Fibroblast of the aortic adventitia (primary cell): ENCODE measurements around the gene PEX14. TPM values are rescaled to one million over a fixed set of nuclear protein-coding genes. Genes with fewer than 3 reads are reported as not detected.

Experiments
- DNase-seq: peaks from one replicate; pipeline ENCODE4 v3.0.0-alpha.2; 2010; ENCODE audit warnings: low read depth
- H3K4me3 ChIP-seq: 2 replicates; pipeline ENCODE4 v1.5.1; 2011; ENCODE audit warnings: low read depth, mild to moderate bottlenecking, control low read depth, low read length, moderate library complexity
- CTCF ChIP-seq: IDR thresholded peaks from 2 replicates; pipeline ENCODE4 v1.5.1; 2011; ENCODE audit warnings: mild to moderate bottlenecking, low read length, control low read depth, inconsistent platforms; ENCODE audit not compliant: insufficient read depth
- total RNA-seq: library from RNA; depleted of rRNA; stranded (reverse); fragments of >200 nt; gene quantifications from 2 replicates; pipeline ENCODE4 v1.2.3, GENCODE V29; 2012; ENCODE audit warnings: low replicate concordance

The PEX14 gene
- total RNA-seq, 1 donor = 12.2 TPM

- DNase-seq = no peak
- no peak overlapping the region for H3K4me3 ChIP-seq
- TF ChIP-seq CTCF = no peak
Measured at GRCh38 chr1:10639775-10640578, 165.2 kb downstream of the PEX14 start.

- no peak for DNase-seq
- TF ChIP-seq CTCF = no peak
- no peak overlapping the region for H3K4me3 ChIP-seq
Measured at GRCh38 chr1:10640843-10641553, 166.2 kb downstream of the PEX14 start.

GRCh38 chr1:10641976-10642375 lies 167.2 kb downstream of the PEX14 start:
- no peak overlapping the region for H3K4me3 ChIP-seq
- no peak for DNase-seq
- TF ChIP-seq CTCF = no peak

- TF ChIP-seq CTCF = no peak
- H3K4me3 ChIP-seq = no peak overlapping the region
- DNase-seq = no peak
Measured at GRCh38 chr1:10642403-10643080, 167.8 kb downstream of the PEX14 start.

GRCh38 chr1:10643607-10644306 lies 169.0 kb downstream of the PEX14 start:
- no peak for DNase-seq
- no peak for TF ChIP-seq CTCF

GRCh38 chr1:10644307-10645128 lies 169.8 kb downstream of the PEX14 start:
- peak; percentile 32 for DNase-seq
- H3K4me3 ChIP-seq = no peak overlapping the region
- no peak for TF ChIP-seq CTCF

More at GRCh38 chr1:10643607-10644306, 169.0 kb downstream of the PEX14 start:
- H3K4me3 ChIP-seq = no peak overlapping the region
